ENCODE data around the gene NTSR1.

GRCh38 chr20:62782893-62783278, 74.2 kb downstream of the NTSR1 start:
- TF ChIP-seq POLR2AphosphoS5 (IDR thresholded peaks at IDR 0.05; ENCODE audit: low read depth, low read length) (no peak), REST (IDR thresholded peaks at IDR 0.05; ENCODE audit: insufficient read depth in 1 of 2, low read depth in 2 of 2, low read length in 2 of 2) (no peak), TAF1 (IDR thresholded peaks at IDR 0.05; ENCODE audit: borderline replicate concordance, insufficient read depth, low read length) (no peak)
